Activated T-helper 1 cell treated with anti-CD3 and anti-CD28 coated beads, Interleukin-12 subunit alpha, Interleukin-12 subunit beta, Interleukin-2, Interleukin-4 antibody, amounts not matched to agents 30 ng/mL and 10 ng/mL and 1 ng/mL, durations not matched to agents 14 hours and 24 hours and 36 hours (primary cell): Measurements from ENCODE around the gene SCD. TPM values are rescaled to one million over a fixed set of nuclear protein-coding genes. Genes with fewer than 3 reads are reported as not detected.

Source experiments
- DNase-seq: peaks from one replicate; pipeline ENCODE4 v3.0.0; 2021; ENCODE audit warnings: low spot score
- H3K27ac Mint-ChIP-seq: one replicate; pipeline ENCODE4 v1.8.0; 2021; ENCODE audit warnings: mild to moderate bottlenecking, mixed read lengths
- H3K27me3 Mint-ChIP-seq: one replicate; pipeline ENCODE4 v1.8.0; 2022; ENCODE audit warnings: mild to moderate bottlenecking, moderate library complexity, mixed read lengths; ENCODE audit not compliant: insufficient read depth
- H3K36me3 Mint-ChIP-seq: one replicate; pipeline ENCODE4 v1.8.0; 2021; ENCODE audit warnings: low read depth, mixed read lengths
- H3K4me1 Mint-ChIP-seq: one replicate; pipeline ENCODE4 v1.8.0; 2021; ENCODE audit warnings: low read depth, mixed read lengths
- H3K4me3 Mint-ChIP-seq: one replicate; pipeline ENCODE4 v1.8.0; 2021; ENCODE audit warnings: mild to moderate bottlenecking, moderate library complexity, mixed read lengths
- H3K9me3 Mint-ChIP-seq: one replicate; pipeline ENCODE4 v1.8.0; 2021; ENCODE audit warnings: mixed read lengths
- intact Hi-C: fragments of 100-400 bp; cut with micrococcal nuclease; formaldehyde crosslinking; loops from one replicate; pipeline ENCODE4 v1.15.1; 2024
- total RNA-seq: library from RNA; stranded (reverse); gene quantifications from 2 replicates; pipeline ENCODE4 v1.2.3, GENCODE V29; 2022

Gene SCD
- total RNA-seq, 1 donor from 2014 or later = 194 TPM

GRCh38 chr10:100327007-100327717 is 19.9 kb upstream of the SCD start:
- intact Hi-C loops = loop anchor here (1.0 kb wide), 1 partner anchor 41 kb away; the partner anchor contains the start of gene BLOC1S2
- H3K27ac Mint-ChIP-seq = peak overlapping the region; percentile 79
- peaks cover 13% of the 10 kb centered on the region for H3K4me1 Mint-ChIP-seq

GRCh38 chr10:100327718-100328009 is 19.4 kb upstream of the SCD start:
- intact Hi-C loops = loop anchor here (1.0 kb wide), 1 partner anchor 41 kb away; the partner anchor contains the start of gene BLOC1S2
- no peaks in the 10 kb centered on the region for H3K36me3 Mint-ChIP-seq
- H3K4me1 Mint-ChIP-seq = peaks cover 13% of the 10 kb centered on the region
- peaks cover 4% of the 10 kb centered on the region for H3K27me3 Mint-ChIP-seq
- no peak overlapping the region for H3K27ac Mint-ChIP-seq
- no peak for DNase-seq
- H3K9me3 Mint-ChIP-seq = no peaks in the 10 kb centered on the region
- no peak overlapping the region for H3K4me3 Mint-ChIP-seq

More at GRCh38 chr10:100327007-100327717, 19.9 kb upstream of the SCD start:
- H3K9me3 Mint-ChIP-seq = no peaks in the 10 kb centered on the region
- H3K4me3 Mint-ChIP-seq = no peak overlapping the region
- DNase-seq = peak; percentile 49
- no peaks in the 10 kb centered on the region for H3K36me3 Mint-ChIP-seq
- H3K27me3 Mint-ChIP-seq = peaks cover 6% of the 10 kb centered on the region

- Mint-ChIP-seq H3K36me3 (no peaks in the 10 kb centered on the region), H3K27ac (peak overlapping the region; percentile 27), H3K9me3 (no peaks in the 10 kb centered on the region), H3K4me3 (no peak overlapping the region), H3K27me3 (peaks cover 4% of the 10 kb centered on the region), H3K4me1 (peaks cover 16% of the 10 kb centered on the region)
- intact Hi-C loops = no loop called here
- no peak for DNase-seq
These were observed 18.8 kb upstream of the SCD start for GRCh38 chr10:100328198-100328597.

GRCh38 chr10:100330079-100330478 is 17.0 kb upstream of the SCD start, which contains the start of gene PKD2L1:
TSS of gene PKD2L1 (minus strand) at chr10:100330228. CDS start at chr10:100330103, 125 bp downstream.
- Mint-ChIP-seq H3K27me3 (peaks cover 17% of the 10 kb centered on the region), H3K4me1 (peaks cover 18% of the 10 kb centered on the region), H3K9me3 (no peaks in the 10 kb centered on the region), H3K4me3 (no peak within 1 kb of the TSS), H3K36me3 (no peaks in the 10 kb centered on the region), H3K27ac (no peak within 1 kb of the TSS)
- DNase-seq = no peak
- intact Hi-C loops = no loop called here

GRCh38 chr10:100333106-100333505 is 13.9 kb upstream of the SCD start:
- intact Hi-C loops = no loop called here
- H3K9me3 Mint-ChIP-seq = no peaks in the 10 kb centered on the region
- DNase-seq = no peak
- no peak overlapping the region for H3K27ac Mint-ChIP-seq
- peaks cover 17% of the 10 kb centered on the region for H3K27me3 Mint-ChIP-seq
- H3K36me3 Mint-ChIP-seq = no peaks in the 10 kb centered on the region
- H3K4me3 Mint-ChIP-seq = no peak overlapping the region
- peaks cover 5% of the 10 kb centered on the region for H3K4me1 Mint-ChIP-seq

- no peaks in the 10 kb centered on the region for H3K9me3 Mint-ChIP-seq
These were observed 13.2 kb upstream of the SCD start for GRCh38 chr10:100333661-100334440.

GRCh38 chr10:100334762-100335161 is 12.3 kb upstream of the SCD start:
- Mint-ChIP-seq H3K36me3 (no peaks in the 10 kb centered on the region), H3K27ac (no peak overlapping the region), H3K4me1 (peaks cover 22% of the 10 kb centered on the region), H3K9me3 (no peaks in the 10 kb centered on the region), H3K4me3 (no peak overlapping the region), H3K27me3 (peaks cover 21% of the 10 kb centered on the region)
- intact Hi-C loops = no loop called here
- DNase-seq = no peak

More at GRCh38 chr10:100333661-100334440, 13.2 kb upstream of the SCD start:
- H3K36me3 Mint-ChIP-seq = no peaks in the 10 kb centered on the region
- H3K27me3 Mint-ChIP-seq = peaks cover 21% of the 10 kb centered on the region
- H3K4me3 Mint-ChIP-seq = no peak overlapping the region
- intact Hi-C loops = no loop called here
- no peak overlapping the region for H3K27ac Mint-ChIP-seq
- H3K4me1 Mint-ChIP-seq = peaks cover 13% of the 10 kb centered on the region
- no peak for DNase-seq

- Mint-ChIP-seq H3K9me3 (no peaks in the 10 kb centered on the region), H3K36me3 (no peaks in the 10 kb centered on the region), H3K4me1 (peaks cover 35% of the 10 kb centered on the region), H3K27me3 (peaks cover 17% of the 10 kb centered on the region), H3K4me3 (no peak overlapping the region), H3K27ac (no peak overlapping the region)
- intact Hi-C loops = loop anchor here (1.0 kb wide), 4 partner anchors 35 to 180 kb away; no protein-coding TSS in a partner anchor
- DNase-seq = peak; percentile 67
These were observed 8.5 kb upstream of the SCD start for GRCh38 chr10:100338434-100339036.

GRCh38 chr10:100339236-100339635 is 7.8 kb upstream of the SCD start:
- Mint-ChIP-seq H3K4me3 (no peak overlapping the region), H3K4me1 (peaks cover 38% of the 10 kb centered on the region), H3K9me3 (no peaks in the 10 kb centered on the region)

GRCh38 chr10:100340948-100341847 is 5.8 kb upstream of the SCD start:
- peaks cover 52% of the 10 kb centered on the region for H3K4me1 Mint-ChIP-seq
- H3K4me3 Mint-ChIP-seq = no peak overlapping the region
- H3K36me3 Mint-ChIP-seq = no peaks in the 10 kb centered on the region
- DNase-seq = no peak
- H3K27me3 Mint-ChIP-seq = peaks cover 4% of the 10 kb centered on the region
- no peaks in the 10 kb centered on the region for H3K9me3 Mint-ChIP-seq
- intact Hi-C loops = loop anchor here (10.0 kb wide), 1 partner anchor 574 kb away; the partner anchor contains the start of gene SLF2
- no peak overlapping the region for H3K27ac Mint-ChIP-seq

More at GRCh38 chr10:100339236-100339635, 7.8 kb upstream of the SCD start:
- no peak overlapping the region for H3K27ac Mint-ChIP-seq
- intact Hi-C loops = no loop called here
- no peaks in the 10 kb centered on the region for H3K36me3 Mint-ChIP-seq
- H3K27me3 Mint-ChIP-seq = peaks cover 10% of the 10 kb centered on the region
- no peak for DNase-seq

- H3K4me3 Mint-ChIP-seq = no peak overlapping the region
- peak; percentile 31 for DNase-seq
- H3K9me3 Mint-ChIP-seq = no peaks in the 10 kb centered on the region
- peaks cover 54% of the 10 kb centered on the region for H3K4me1 Mint-ChIP-seq
- no peaks in the 10 kb centered on the region for H3K36me3 Mint-ChIP-seq
- peaks cover 4% of the 10 kb centered on the region for H3K27me3 Mint-ChIP-seq
- no peak overlapping the region for H3K27ac Mint-ChIP-seq
- intact Hi-C loops = loop anchor here (1.0 to 10.0 kb wide), 5 partner anchors 29 to 573 kb away; partner anchors contain the start of gene SLF2
These were observed 4.9 kb upstream of the SCD start for GRCh38 chr10:100341953-100342626.

GRCh38 chr10:100342627-100342972 is 4.4 kb upstream of the SCD start:
- H3K9me3 Mint-ChIP-seq = no peaks in the 10 kb centered on the region
- H3K4me3 Mint-ChIP-seq = no peak overlapping the region
- peaks cover 1% of the 10 kb centered on the region for H3K36me3 Mint-ChIP-seq
- peaks cover 4% of the 10 kb centered on the region for H3K27me3 Mint-ChIP-seq
- no peak for DNase-seq
- H3K4me1 Mint-ChIP-seq = peaks cover 54% of the 10 kb centered on the region
- H3K27ac Mint-ChIP-seq = no peak overlapping the region
- intact Hi-C loops = loop anchor here (1.0 to 10.0 kb wide), 5 partner anchors 29 to 572 kb away; partner anchors contain the start of gene SLF2
